ENCODE results near the gene RABGAP1.

RABGAP1 gene

DNA sequence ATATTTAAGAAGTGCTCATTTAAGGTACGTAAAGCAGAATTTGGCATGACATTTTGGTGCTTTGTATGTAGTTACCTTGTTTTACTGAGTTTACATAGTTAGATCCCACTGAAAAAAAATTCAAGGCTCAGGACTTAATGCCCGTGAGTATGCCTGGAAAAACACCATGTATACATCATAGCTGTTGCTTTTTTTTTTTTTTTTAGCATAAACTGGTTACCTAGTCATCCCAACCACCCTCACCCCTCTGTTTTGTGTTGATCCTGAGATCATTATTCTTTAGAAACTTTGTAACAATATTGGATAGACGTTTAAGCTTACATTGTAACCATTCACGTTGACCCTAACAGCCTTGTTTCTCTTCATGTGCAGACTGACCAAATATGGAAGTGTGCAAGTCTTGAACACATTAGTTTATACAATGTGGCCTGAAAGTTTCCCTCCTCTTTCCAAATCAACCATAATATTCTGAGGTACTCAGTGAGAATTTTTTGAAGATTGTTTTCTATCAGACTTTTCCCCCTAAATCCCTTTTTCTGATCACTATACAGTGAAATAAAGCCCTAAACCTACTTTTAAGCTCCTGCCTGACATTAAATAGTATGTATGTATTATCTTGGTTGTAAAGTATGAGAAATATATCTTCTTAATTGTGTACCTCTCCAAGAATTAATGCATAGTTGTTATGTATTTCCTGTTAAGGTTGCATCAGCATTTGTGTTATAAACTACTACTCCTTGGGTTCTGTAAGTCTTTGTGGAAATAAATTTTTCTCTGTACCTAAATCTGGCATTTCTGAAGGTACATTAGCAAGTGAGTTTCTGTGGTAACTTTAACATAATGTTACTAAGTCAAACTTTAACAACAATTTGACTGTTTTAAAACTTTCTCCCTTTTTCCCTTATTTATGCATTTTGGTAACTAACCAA is 4.4 kb downstream of the RABGAP1 start:
- no peak for DNase-seq (ENCODE audit: low spot score)

- no peak for DNase-seq (ENCODE audit: low spot score)
Measured at GRCh38 chr9:122946461-122947005, 5.7 kb downstream of the RABGAP1 start.

- no peak for DNase-seq (ENCODE audit: low spot score)
Measured at GRCh38 chr9:122948313-122948712, 7.5 kb downstream of the RABGAP1 start.

DNA sequence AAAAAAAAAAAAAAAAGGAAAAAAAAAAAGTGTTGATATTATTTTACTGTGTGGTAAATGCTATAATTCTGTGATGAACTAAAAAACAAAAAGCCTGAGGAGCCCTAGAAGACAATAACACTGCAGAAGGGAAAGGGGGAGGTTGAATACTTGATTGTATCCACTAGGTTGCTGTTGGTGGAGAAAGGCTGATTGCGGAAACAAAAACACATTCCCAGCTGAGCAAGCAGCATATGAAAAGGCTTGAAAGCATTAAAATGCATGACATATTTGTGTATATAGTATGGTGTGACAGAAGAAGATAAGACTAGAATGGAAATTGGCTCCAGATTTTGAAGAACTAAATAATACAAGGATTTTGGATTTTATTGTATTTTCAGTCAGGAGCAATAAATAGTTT is 8.9 kb downstream of the RABGAP1 start:
- DNase-seq (ENCODE audit: low spot score) = no peak

DNA sequence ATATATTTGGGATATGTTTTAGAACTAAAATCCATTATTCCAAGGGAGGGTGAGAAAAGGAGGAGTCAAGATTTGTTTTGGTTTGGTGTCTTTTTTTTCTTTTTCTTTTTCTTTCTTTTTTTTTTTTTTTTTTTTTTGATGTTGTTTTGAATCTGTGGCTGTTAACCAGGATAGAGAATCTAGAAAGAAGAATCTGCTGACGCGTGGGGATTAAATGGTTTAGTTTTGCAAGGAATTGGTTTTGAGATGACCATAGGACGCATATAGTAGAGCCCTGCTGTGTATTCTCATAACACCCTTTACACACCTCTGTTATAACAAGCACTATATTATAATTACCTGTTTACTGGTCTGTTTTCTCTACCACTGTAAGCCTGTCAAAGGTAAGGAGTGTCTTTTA is 9.4 kb downstream of the RABGAP1 start:
- DNase-seq (ENCODE audit: low spot score) = no peak

DNA sequence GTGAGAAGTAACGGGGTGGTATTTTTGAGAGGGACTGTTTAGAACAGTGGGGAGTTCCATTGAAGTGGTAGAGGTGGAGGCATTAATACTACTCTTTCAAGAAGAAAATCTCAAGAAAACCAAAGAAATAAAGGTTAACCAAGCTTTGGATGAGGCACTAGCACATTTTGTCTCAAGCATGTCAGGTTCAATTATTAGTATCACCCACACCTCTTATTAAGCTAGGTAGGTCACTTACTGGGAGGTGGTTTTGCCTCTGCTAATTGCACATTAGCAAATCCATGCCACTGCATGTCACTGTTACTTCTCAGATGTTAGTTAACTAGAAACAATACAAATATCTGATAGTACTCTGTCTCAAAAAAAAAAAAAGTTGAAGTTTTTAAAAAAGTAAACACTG is 10.2 kb downstream of the RABGAP1 start:
- DNase-seq (ENCODE audit: low spot score) = no peak

GRCh38 chr9:122954253-122954691 is 13.5 kb downstream of the RABGAP1 start:
- no peak for DNase-seq (ENCODE audit: low spot score)

- DNase-seq (ENCODE audit: low spot score) = no peak
Measured at GRCh38 chr9:122955961-122956360, 15.1 kb downstream of the RABGAP1 start.

GRCh38 chr9:122961139-122961538 is 20.3 kb downstream of the RABGAP1 start:
- no peak for DNase-seq (ENCODE audit: low spot score)

- no peak for DNase-seq (ENCODE audit: low spot score)
Measured at GRCh38 chr9:122975196-122975595, 34.4 kb downstream of the RABGAP1 start.

DNA sequence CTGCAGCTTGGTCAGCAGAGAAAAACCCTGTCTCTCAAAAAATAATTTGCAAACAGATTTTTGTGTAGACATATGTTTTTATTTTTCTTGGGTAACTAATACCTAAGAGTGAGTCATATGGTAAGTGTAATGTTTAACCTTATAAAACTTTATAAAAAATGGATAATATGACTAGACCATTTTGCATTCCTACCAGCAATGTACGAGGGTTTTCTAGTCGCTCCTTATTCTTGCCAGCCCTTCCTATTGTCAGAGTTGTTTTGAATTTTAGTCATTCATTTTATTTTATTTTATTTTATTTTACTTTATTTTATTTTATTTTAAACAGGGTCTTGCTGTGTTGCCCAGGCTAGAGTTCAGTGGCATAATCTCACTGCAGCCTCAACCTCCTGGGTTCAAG is 37.8 kb downstream of the RABGAP1 start:
- no peak for DNase-seq (ENCODE audit: low spot score)

DNA sequence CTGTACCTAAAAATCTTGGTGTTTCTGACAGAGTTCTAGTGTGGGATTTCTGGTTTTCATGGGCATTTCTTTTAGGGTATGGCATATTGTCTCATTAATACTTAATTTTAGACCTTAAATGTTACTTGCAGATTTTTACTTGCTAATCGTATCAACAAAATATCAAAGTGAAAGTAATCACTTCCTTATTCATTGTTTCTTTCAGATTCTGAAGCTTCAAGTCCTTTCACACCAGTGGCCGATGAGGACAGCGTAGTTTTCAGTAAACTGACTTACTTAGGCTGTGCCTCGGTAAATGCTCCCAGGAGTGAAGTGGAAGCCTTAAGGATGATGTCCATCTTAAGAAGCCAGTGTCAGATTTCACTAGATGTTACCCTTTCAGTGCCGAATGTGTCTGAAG is 45.2 kb downstream of the RABGAP1 start:
- DNase-seq (ENCODE audit: low spot score) = no peak

DNA sequence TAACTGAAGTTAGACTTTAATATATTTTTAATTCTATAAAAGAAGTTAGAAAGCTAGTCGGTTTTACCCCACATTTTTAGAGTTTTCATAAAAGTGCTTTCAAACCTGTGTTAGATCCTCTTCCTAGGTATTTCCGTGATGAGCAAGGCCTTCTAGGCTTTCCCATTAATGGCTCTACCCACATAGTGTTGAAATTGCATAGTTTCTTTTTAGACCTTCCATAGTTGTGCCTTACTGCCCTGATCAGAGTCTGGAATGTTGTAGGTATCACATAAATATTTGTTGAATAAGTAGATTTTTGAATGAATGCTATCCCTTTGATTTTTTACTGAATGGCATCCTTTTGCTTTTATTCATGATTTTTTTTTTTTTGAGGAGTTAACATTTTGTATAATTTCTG is 47.3 kb downstream of the RABGAP1 start:
- DNase-seq (ENCODE audit: low spot score) = no peak

- no peak for DNase-seq (ENCODE audit: low spot score)
Measured at GRCh38 chr9:122988920-122989621, 48.3 kb downstream of the RABGAP1 start.

GRCh38 chr9:122991370-122991830 is 50.6 kb downstream of the RABGAP1 start:
- peak; percentile 70 for DNase-seq (ENCODE audit: low spot score)

GRCh38 chr9:122996586-122996985 is 55.8 kb downstream of the RABGAP1 start:
- peak; percentile 21 for DNase-seq (ENCODE audit: low spot score)

DNA sequence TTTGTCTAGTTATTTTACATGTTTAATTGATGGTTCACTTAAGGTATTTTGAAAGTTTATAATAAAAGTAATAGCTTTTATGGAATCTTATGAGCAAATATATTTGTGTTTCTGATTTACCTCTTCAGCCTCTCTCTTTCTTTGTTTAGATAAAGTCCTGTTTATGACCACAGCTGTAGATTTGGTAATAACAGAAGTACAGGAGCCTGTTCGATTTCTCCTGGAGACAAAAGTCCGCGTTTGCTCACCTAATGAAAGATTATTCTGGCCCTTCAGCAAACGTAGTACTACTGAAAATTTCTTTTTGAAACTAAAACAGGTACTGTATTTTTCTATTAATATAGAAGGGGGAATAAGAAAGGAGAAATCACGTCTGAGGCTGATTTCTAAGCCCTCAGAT is 57.6 kb downstream of the RABGAP1 start:
- DNase-seq (ENCODE audit: low spot score) = no peak

DNA sequence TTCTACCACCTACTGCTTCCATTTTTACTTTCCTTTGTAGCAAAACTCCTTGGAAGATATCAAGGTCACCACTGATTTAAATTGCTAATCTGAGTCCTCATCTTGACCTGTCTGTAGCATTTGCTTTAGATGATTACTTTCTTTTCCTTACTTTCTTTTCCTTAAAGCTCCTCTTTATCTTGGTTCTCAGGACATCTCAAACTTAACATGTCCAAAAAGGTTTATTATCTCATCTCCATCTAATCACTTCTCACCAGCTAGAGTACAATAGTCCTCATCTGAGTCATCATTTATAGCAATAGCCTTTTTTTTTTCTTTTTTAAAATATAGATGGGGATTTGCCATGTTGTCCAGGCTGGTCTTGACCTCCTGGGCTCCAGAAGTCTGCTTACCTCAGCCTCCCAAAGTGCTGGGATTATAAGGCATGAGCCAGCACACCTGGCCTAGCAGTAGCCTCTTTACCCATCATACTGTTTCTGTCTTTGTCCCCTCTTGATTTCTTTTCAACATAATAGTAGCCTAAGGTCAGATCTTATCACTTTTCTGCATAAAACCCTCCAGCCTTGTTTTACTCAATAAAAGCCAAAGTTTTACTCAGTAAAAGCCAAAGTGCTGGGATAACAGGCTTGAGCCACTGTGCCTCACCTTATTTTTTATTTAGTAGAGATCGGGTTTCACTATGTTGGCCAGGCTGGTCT is 59.7 kb downstream of the RABGAP1 start:
- no peak for DNase-seq (ENCODE audit: low spot score)

GRCh38 chr9:123002754-123003153 is 61.9 kb downstream of the RABGAP1 start:
- DNase-seq (ENCODE audit: low spot score) = no peak

GRCh38 chr9:123003466-123003865 is 62.6 kb downstream of the RABGAP1 start:
- DNase-seq (ENCODE audit: low spot score) = peak; percentile 22

DNA sequence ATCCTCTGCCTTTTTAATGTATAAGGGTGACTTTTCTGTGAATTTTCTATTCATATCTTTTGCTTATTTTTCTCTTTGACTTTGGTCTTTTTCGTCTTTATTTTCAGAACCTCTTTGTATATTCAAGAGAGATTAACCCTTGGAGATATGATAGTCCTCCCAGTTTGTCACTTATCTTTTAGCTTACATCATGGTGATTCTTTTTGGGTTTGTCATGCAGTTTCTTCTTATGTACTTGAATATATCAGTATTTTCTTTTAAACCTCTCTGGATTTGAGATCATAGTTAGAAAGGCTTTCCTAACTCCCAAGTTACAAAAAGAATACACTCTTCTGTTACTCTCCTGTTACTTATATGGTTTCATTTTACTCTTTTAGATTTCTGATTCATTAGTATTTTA is 65.1 kb downstream of the RABGAP1 start:
- no peak for DNase-seq (ENCODE audit: low spot score)

DNA sequence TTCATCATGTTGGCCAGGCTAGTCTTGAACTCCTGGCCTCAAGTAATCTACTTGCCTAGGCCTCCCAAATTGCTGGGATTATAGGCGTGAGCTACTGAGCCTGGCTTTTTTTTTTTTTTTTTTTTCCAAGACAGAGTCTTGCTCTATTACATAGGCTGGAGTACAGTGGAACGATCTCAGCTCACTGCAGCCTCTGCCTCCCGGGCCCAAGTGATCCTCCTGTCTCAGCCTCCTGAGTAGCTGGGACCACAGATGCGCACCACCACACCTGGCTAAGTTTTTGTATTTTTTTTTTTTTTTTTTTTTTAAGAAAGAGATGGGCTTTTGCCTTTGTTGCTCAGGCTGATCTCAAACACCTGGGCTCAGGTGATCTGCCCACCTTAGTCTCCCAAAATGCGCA is 66.4 kb downstream of the RABGAP1 start:
- DNase-seq (ENCODE audit: low spot score) = no peak

Data from hematopoietic multipotent progenitor cell treated with erythropoietin and hydrocortisone succinate and interleukin-3 and kit ligand, for 17 days (in vitro differentiated cells).